GM18873 (cell line): ENCODE data around the gene C4B.
"Not testable (repeated sequence)": the region's sequence is repeated elsewhere in the genome, so short reads cannot be mapped to it uniquely, and the experiment has no call there.

Source experiments
- ATAC-seq: cut with Tn5 transposase; IDR thresholded peaks from one replicate; pipeline ENCODE4 v1.9.1; 2021; ENCODE audit warnings: mild to moderate bottlenecking, moderate library complexity, moderate number of reproducible peaks; ENCODE audit not compliant: unreplicated experiment, low FRiP score

C4B gene

GRCh38 chr6:32028631-32029030, 14.0 kb downstream of the C4B start:
- ATAC-seq: not testable (repeated sequence)

GRCh38 chr6:32029553-32029952, 15.0 kb downstream of the C4B start:
- ATAC-seq: not testable (repeated sequence)

- ATAC-seq: not testable (repeated sequence)
Measured at GRCh38 chr6:32035283-32036013, 20.9 kb downstream of the C4B start.

- not testable (repeated sequence) for ATAC-seq
Measured at GRCh38 chr6:32037136-32037535, 22.5 kb downstream of the C4B start.

GRCh38 chr6:32037598-32038524, 23.3 kb downstream of the C4B start, which contains the start of gene CYP21A2:
Gene CYP21A2, plus strand, starts transcription at chr6:32038415. Its CDS starts 8 bp downstream, at chr6:32038423.
- ATAC-seq: not testable (repeated sequence)

- not testable (repeated sequence) for ATAC-seq
Measured at GRCh38 chr6:32038878-32039277, 24.3 kb downstream of the C4B start.

- not testable (repeated sequence) for ATAC-seq
Measured at GRCh38 chr6:32039321-32040274, 25.0 kb downstream of the C4B start.

- ATAC-seq: not testable (repeated sequence)
Measured at GRCh38 chr6:32040299-32041049, 25.9 kb downstream of the C4B start.

- not testable (repeated sequence) for ATAC-seq
Measured at GRCh38 chr6:32041050-32041321, 26.4 kb downstream of the C4B start.

GRCh38 chr6:32041385-32041784, 26.8 kb downstream of the C4B start:
- not testable (repeated sequence) for ATAC-seq

- ATAC-seq: not testable (repeated sequence)
Measured at GRCh38 chr6:32042276-32042675, 27.7 kb downstream of the C4B start.

GRCh38 chr6:32043589-32044380, 29.2 kb downstream of the C4B start:
- not testable (repeated sequence) for ATAC-seq

GRCh38 chr6:32044916-32045315, 30.3 kb downstream of the C4B start:
- not testable (repeated sequence) for ATAC-seq

GRCh38 chr6:32045811-32046449, 31.3 kb downstream of the C4B start:
- no peak for ATAC-seq

GRCh38 chr6:32046450-32047083, 32.0 kb downstream of the C4B start:
- no peak for ATAC-seq

GRCh38 chr6:32047084-32047478, 32.5 kb downstream of the C4B start:
- ATAC-seq: no peak

GRCh38 chr6:32047539-32047854, 32.9 kb downstream of the C4B start:
- no peak for ATAC-seq
